GM08714 (cell line): Measurements from ENCODE around the gene MAPK12.

Experiments
- H3K4me3 ChIP-seq: fragments of 200-500 bp; sonication (Bioruptor generic); 2 replicates; pipeline ENCODE4 v1.5.1; 2014; ENCODE audit warnings: mild to moderate bottlenecking, low read length, inconsistent platforms
- ZNF274 ChIP-seq: IDR thresholded peaks from 2 replicates; pipeline ENCODE4 v1.6.1; 2012; ENCODE audit warnings: mild to moderate bottlenecking, low read depth, low read length

Gene MAPK12

DNA sequence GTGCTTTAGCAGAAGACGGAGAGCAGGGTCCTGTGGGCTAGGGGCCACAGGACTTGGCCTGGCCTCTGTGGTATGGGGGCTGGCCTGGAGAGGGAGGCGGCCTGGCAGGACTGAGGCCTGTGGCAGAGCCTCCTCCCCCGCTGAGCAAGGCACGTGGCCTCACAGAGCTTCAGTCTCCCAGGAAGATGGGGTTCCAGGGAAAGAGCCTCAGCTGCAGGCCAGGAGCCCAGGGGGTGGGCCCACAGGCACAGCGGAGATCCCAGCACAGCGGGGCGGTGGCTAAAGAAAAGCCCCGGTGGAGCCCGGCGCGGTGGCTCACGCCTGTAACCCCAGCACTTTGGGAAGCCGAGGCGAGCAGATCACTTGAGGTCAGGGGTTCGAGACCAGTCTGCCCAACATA is 2.2 kb downstream of the MAPK12 start:
- no peak overlapping the region for H3K4me3 ChIP-seq
- TF ChIP-seq ZNF274 = no peak

DNA sequence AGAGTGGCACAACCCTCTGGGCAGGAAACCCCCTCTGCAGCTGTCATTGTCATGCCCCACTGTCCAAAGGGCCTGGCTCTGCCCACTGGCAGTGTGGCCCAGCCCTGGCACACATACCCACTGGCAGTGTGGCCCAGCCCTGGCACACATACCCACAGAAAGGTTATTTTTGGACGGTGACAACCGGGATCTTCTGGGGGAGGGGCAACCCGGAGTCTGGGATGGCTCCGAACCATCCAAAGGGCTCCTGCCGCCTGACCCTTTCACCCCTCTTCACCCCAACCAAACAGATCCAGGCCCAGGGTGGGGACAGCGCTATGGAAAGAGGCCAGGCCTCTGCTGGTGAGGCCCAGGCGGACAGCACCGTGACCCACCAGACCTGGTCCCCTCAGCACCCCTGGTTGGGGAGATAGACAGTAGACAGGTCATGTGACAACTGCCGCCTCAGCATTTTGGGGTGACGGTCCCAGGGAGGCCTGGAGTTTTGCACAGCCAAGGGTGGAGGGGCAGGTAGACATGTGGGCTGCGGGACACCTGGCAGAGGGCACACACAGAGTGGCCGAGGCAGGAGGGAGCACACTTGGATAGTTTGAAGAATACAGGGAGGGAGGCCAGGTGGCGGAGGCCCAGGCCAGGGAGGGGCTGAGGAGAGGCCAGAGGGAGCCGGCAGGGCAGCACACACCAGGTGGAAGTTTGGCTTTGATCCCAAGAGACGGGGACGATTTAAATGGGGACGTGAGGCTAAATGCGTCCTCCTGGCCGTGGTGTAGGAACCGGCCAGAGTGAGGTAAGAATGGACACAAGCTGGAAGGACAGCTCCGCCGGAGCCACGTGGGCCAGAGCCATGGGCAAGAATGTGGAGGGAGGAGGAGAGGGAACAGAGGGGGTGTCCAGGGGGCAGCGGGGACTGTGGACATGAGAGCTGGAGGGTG is 2.9 kb downstream of the MAPK12 start:
- H3K4me3 ChIP-seq = no peak overlapping the region
- no peak for TF ChIP-seq ZNF274

DNA sequence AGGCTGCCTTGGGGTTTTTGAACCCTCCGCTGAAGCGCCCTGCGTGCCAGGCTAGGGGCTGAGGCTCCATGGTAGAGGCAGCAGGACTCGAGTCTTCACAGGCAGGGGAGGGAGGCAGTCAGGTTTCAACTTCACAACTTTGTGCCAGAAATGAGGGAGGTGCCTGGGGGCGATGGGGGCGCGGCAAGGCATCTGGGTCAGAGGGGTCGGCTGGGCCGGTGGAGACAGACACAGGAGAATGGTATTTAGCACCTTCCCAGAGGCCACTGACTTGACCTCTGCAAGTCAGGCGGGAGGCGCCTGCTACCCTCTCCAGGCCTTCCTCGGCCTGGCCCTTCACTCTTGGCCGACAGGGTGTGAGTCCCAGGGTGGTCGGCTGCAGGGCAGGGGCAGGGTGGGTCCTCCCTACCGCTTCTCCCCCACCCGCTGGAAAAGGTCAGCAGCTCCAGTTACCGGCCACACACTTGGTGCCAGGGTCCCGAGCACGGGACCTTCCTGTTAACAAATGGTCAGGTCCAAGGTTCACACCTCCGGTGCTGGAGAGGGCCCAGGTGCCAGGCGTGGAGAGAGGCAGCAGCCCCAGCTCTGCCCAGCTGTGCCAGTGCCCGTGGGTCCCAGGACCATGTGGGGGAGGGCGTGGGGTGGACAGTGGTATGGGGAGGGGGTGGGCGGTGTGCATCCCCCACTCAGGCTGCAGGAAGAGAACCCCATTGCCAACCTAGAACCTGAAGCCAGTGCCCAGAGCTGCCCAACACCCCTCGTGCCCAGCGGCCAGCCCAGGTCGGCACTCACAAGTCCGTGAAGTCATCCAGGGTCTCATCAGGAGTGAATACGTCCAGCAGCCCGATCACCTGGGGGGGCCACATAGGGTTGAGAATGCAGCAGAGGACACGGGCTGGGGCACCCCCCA is 3.8 kb downstream of the MAPK12 start:
- H3K4me3 ChIP-seq = no peak overlapping the region
- no peak for TF ChIP-seq ZNF274

DNA sequence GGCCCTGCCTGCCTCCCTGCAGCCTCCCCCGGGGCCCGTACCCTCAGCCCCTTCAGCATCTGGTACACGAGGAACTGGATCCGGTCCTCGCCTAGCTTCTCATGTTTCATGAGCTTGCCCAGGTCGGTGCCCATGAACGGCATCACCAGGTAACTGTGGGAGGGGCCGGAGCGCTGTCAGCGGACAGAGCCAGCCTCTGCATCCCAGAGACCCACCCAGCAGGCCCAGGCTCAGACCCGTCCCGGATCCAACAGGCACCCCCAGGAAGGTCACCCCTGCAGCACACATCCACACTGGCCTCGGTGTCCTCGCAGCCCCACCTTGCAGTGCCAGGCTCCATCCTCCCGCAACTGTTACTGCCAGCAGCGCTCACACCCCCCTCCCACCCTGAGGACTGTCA is 4.4 kb downstream of the MAPK12 start:
- H3K4me3 ChIP-seq = no peak overlapping the region
- no peak for TF ChIP-seq ZNF274

DNA sequence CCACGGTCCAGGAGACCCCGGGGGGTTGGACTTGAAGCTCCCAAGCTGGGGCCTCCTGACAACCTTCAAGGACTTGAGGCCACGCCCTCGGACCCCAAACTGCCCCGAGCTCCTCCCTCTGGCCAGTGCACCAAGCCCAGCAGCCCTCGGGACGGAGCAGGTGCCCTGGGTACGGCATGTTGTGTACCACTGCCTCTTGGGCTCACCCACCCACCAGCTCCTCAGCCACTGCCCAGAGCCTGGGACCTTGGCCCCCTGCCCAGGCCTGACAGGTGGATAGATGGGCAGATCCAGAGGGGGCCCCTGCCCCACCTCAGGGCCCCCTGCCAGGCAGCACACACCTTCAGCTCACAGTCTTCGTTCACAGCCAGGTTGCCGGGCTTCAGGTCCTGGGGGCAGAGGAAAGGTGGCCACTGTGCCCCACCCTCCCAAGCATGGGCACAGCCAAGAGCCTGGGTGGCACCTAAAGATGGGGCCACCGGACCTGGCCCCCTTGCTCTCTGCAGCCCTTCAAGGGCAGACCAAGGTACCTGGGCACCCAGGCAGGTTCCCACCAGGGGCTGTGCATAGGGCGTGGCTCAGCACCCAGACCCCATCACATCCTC is 5.1 kb downstream of the MAPK12 start:
- H3K4me3 ChIP-seq = no peak overlapping the region
- TF ChIP-seq ZNF274 = no peak

DNA sequence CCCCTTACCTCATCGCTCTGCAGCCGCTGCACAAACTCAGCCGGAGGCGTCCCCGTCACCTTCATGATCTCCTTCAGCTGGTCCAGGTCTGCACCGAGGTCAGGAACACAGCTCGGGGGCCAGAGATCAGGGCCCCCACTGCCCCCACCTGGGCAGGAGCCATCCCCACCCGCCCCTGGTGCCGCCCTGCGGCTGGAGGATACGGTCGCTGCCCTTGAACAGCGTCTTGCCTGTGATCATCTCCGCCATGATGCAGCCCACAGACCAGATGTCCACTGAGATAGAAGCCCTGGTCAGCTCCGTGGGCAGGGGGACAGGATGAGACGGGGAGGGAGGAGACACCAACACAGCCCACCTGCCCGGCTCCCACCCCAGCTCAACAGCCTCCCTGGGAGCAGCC is 5.9 kb downstream of the MAPK12 start:
- TF ChIP-seq ZNF274 = no peak
- H3K4me3 ChIP-seq = no peak overlapping the region

DNA sequence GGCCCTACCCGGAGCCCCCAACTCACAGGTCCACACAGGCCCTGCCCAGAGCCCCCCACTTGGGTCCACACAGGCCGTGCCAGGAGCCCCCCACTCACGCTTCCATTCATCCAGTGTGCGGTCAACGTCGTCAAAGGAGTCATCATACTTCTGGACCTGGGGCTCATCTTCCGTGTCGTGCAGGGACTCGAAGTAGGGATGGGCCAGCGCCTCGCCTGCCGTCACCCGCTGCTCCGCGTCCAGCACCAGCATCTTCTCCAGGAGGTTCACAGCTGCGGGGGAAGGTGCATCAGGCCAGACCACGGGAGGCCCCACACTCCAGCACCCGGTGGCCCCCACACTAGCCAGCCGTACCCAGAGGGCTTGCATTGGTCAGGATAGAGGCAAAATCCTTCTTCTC is 6.4 kb downstream of the MAPK12 start:
- no peak for TF ChIP-seq ZNF274
- H3K4me3 ChIP-seq = no peak overlapping the region

DNA sequence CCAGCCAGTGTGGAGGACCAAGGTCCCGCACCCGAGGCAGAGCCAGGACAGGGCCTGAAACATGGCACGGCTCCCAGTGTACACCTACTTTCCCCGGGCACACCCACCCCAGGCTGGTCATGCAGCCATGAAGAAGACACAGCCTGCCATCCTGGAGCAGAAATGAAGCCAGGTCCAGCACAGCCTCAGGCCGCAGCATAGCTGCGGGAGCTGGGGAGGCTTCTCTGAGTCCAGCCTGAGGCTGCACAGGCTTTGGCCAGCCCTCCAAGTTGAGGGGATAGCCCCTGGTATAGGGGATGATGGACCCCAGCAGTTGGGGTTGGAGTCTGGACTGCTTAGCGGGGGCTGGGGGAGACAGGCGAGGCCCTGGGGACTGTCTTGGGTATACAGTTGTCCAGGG is 7.5 kb downstream of the MAPK12 start:
- no peak for TF ChIP-seq ZNF274
- H3K4me3 ChIP-seq = no peak overlapping the region

DNA sequence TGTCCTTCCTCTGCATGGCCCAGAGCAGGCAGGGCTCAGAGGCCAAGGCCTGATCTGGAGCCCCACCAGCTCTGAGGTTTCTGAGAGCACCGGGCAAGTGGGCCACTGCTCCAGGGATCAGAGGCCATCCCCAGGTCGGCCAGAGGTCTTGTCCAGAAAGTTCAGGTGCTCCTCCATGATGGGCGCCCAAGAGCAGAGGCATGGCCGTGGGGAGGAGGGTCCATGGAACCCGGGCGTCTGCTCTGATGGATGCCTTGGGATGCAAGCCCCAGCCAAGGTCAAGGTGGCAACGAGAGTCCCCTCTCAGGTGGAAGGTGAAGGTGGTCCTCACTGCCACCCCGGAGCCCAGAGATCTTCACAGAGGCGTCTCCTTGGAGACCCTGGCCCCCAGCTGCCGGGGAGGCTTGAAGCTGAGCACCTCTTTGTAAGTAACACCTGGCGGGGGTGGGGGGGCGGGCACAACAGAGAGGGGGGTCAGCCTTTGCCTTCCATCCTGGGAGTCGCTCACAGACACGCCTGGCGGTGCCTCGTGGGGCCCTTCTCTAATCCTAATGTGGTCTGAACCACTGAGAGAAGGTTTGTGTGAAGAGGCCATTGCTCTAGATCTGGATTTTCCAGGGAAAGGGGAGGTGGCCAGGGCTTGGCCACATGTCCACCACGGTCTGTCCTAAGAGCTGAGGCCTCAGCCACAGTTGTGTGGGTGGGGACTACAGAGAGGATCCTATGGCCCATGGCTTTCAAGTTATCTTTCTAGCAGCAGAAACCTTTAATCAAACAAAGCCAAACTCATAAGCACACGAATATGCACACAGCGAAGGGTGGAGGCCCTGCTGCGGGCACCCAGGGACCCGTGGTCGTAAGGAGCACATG is 8.2 kb downstream of the MAPK12 start:
- TF ChIP-seq ZNF274 = no peak
- no peak overlapping the region for H3K4me3 ChIP-seq

DNA sequence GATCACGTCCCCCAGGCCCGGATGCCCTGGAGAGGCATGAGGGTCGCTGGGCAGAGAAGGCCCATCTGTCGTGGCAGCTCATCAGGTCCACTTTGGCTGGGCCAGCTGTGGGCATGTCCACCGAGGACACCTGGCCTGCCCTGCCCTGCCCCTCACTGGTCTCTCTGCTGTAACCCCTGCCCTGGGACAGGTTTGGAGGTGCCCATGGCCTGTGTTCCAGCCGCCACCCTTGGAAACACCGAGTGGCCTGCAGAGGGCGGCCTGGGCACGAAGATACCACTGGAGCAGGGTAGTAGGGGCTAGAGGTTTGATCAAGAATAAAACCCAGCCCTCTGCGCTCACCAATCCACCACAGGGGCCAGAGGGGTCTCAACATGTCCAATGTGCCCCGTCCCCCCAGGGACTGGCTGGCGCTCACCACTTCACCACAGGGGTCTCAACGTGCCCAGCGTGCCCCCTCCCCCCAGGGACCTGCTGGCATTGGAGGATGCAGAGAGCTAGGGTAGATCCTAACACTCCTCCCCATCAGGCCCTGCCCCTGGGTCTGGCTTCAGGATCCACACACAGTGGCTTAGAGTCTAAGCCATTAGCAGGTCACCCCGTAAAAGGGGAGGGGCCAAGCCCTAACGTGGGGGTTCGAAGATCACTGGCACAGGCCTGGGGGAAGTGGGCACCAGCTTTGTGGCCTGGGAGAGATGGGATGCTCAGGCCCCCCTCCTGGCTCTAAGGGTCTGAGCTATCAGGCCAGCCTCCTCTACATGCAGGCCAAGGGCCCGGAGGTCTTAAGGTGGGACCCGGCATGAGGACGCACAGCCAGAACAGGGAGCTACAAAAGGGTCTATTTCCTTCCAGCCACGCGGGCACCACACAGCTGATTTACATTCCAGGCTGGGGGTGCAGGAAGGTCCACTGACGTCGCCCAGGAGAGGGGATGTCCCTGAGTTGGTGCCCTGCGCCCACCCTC is 9.1 kb downstream of the MAPK12 start:
- H3K4me3 ChIP-seq = no peak overlapping the region

DNA sequence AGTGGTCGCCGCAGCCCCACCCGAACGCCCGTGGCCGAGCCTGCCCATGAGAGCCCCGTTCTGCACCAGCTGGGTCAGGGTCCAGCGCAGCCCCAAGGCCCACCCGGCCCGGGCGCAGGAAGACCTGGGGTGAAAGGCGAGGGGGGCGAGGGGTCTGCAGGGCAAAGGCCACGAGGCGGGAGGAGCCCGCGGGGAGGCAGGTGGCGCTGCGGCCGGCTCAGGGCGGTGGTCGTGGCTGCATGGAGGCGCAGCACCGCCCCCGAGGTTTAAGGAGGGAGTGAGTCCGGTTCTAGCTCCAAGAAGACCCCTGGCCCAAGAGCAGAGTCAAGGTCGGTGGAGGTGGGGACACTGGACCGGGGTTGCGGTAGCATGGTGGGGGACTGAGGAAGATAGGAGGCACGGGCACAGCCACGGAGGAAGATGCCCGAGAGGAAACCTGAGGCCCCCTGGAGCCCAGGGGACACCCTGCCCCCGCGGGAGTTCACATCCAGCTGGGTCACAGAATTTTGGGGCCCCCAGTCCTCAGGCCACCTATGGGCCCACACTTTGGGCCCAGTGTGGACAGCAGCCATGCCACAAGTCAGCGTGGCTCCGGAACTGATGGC is 9.9 kb downstream of the MAPK12 start:
- H3K4me3 ChIP-seq = no peak overlapping the region; the same call in 1 of the 2 replicates
- TF ChIP-seq ZNF274 = no peak

More for the DNA sequence above, 9.1 kb downstream of the MAPK12 start:
- TF ChIP-seq ZNF274 = no peak
